Activated CD4-positive, alpha-beta T cell treated with anti-CD3 and anti-CD28 coated beads for 1 hour (primary cell): ENCODE results near the gene ZC3H18.

Experiments used
- DNase-seq: peaks from one replicate; pipeline ENCODE4 v3.0.0-alpha.2; 2020

Gene ZC3H18

GRCh38 chr16:88585269-88585668, 15.1 kb downstream of the ZC3H18 start:
- no peak for DNase-seq

GRCh38 chr16:88585927-88586581, 15.9 kb downstream of the ZC3H18 start:
- DNase-seq, result no peak

- DNase-seq, result no peak
Observed at GRCh38 chr16:88588148-88588547, 17.9 kb downstream of the ZC3H18 start.

GRCh38 chr16:88588754-88589153, 18.6 kb downstream of the ZC3H18 start:
- no peak for DNase-seq

- no peak for DNase-seq
Observed at GRCh38 chr16:88589441-88589840, 19.2 kb downstream of the ZC3H18 start.

GRCh38 chr16:88591577-88592021, 21.4 kb downstream of the ZC3H18 start:
- no peak for DNase-seq

- no peak for DNase-seq
Observed at GRCh38 chr16:88593061-88593460, 22.9 kb downstream of the ZC3H18 start.

GRCh38 chr16:88593489-88593888, 23.3 kb downstream of the ZC3H18 start:
- no peak for DNase-seq

- no peak for DNase-seq
Observed at GRCh38 chr16:88593910-88594309, 23.7 kb downstream of the ZC3H18 start.

- DNase-seq, result no peak
Observed at GRCh38 chr16:88595101-88595500, 24.9 kb downstream of the ZC3H18 start.

- DNase-seq, result no peak
Observed at GRCh38 chr16:88595921-88596320, 25.7 kb downstream of the ZC3H18 start.

GRCh38 chr16:88596483-88596882, 26.3 kb downstream of the ZC3H18 start:
- no peak for DNase-seq

- no peak for DNase-seq
Observed at GRCh38 chr16:88597856-88598491, 27.8 kb downstream of the ZC3H18 start.

GRCh38 chr16:88599092-88599733, 29.0 kb downstream of the ZC3H18 start:
- no peak for DNase-seq

- DNase-seq, result no peak
Observed at GRCh38 chr16:88599825-88600538, 29.8 kb downstream of the ZC3H18 start.

- DNase-seq, result no peak
Observed at GRCh38 chr16:88600539-88600896, 30.3 kb downstream of the ZC3H18 start.

- no peak for DNase-seq
Observed at GRCh38 chr16:88601313-88602036, 31.3 kb downstream of the ZC3H18 start.

GRCh38 chr16:88602091-88602490, 31.9 kb downstream of the ZC3H18 start:
- no peak for DNase-seq

- DNase-seq, result no peak
Observed at GRCh38 chr16:88605186-88606147, 35.3 kb downstream of the ZC3H18 start.

- DNase-seq, result no peak
Observed at GRCh38 chr16:88606148-88606757, 36.0 kb downstream of the ZC3H18 start.

GRCh38 chr16:88608076-88608475, 37.9 kb downstream of the ZC3H18 start:
- no peak for DNase-seq
